Right lobe of liver (tissue), 6 donors: ENCODE measurements around the gene ADAMTS20. TPM values are rescaled to one million over a fixed set of nuclear protein-coding genes. Genes with fewer than 3 reads are reported as not detected.

ENCODE experiments used
- ATAC-seq, 4 donors: fragments of 200-7000 bp; cut with Tn5 transposase; one replicate each; pipeline ENCODE4 v1.9.1; 2020; ENCODE audit warnings: mild to moderate bottlenecking in 4 of 4, moderate library complexity in 4 of 4
- DNase-seq, 3 donors: peaks; one replicate each; pipeline ENCODE4 v3.0.0-alpha.2; 2020
- H3K27ac ChIP-seq, 3 donors: fragments of 200-600 bp; one replicate each; pipeline ENCODE4 v1.8.0; 2022
- H3K27me3 ChIP-seq, 2 donors: fragments of 200-600 bp; one replicate each; pipeline ENCODE4 v1.8.0; 2022
- H3K36me3 ChIP-seq, 4 donors: fragments of 200-600 bp; sonication (generic) in 1 of 4; one replicate each; pipeline versions ENCODE4 v1.5.1 to v1.8.0; 2017 to 2022; ENCODE audit warnings: control low read depth in 1 of 4
- H3K4me1 ChIP-seq, 4 donors: fragments of 200-600 bp; sonication (generic) in 1 of 4; one replicate each; pipeline versions ENCODE4 v1.5.1 to v1.8.0; 2017 to 2022; ENCODE audit warnings: control low read depth in 1 of 4
- H3K4me3 ChIP-seq, 3 donors: fragments of 200-600 bp; one replicate each; pipeline ENCODE4 v1.8.0; 2022
- H3K9me3 ChIP-seq, 4 donors: fragments of 200-600 bp; sonication (generic) in 1 of 4; one replicate each; pipeline versions ENCODE4 v1.5.1 to v1.8.0; 2017 to 2022; ENCODE audit warnings: control low read depth in 1 of 4
- POLR2A ChIP-seq: fragments of 450-650 bp; IDR thresholded peaks from one replicate; pipeline ENCODE4 v1.6.1; 2017; ENCODE audit warnings: antibody characterized with exemption, mild to moderate bottlenecking
- WGBS: methylation state at CpG from one replicate; pipeline ENCODE4 v1.1.6; 2018; ENCODE audit warnings: low coverage, low lambda C conversion rate; ENCODE audit not compliant: insufficient coverage; ENCODE audit errors: missing lambda C conversion rate; 5-methylcytosine and 5-hydroxymethylcytosine counted together
- intact Hi-C, 2 donors: fragments of 100-400 bp; cut with DNase I; formaldehyde crosslinking; loops; one replicate each; pipeline versions ENCODE4 v1.11.2 to v1.14.1; 2022
- total RNA-seq, 6 experiments: library from RNA; depleted of rRNA in 2 of 6; stranded (reverse); fragments of >200 nt in 2 of 6; fragmentation: NEBNext Ultra II Directional in 3 of 6; extraction: Animal tissue kit (Norgen Biotek cat#: 25700) in 3 of 6; gene quantifications; one replicate each; pipeline versions ENCODE4 v1.1.0 to v1.2.4, GENCODE V29; 2016 to 2023
- TF ChIP-seq, protein P1 (sequence below), 4 donors: fragments of 200-600 bp in 3 of 4; fragments of 450-650 bp in 1 of 4; IDR thresholded peaks; one replicate each; pipeline versions ENCODE4 v1.5.1 to v1.8.0; 2016 to 2022; ENCODE audit warnings: antibody characterized with exemption in 4 of 4, mild to moderate bottlenecking in 2 of 4
- donor health status: DM: no; HTN: yes; CAD: no.
- donor health status: DM: no; HTN: no; CAD: no.
- donor health status: DM: no; HTN: no; CAD: no.
- donor health status: DM: no; HTN: yes; CAD: no.
- donor health status: DM: no; HTN: yes; CAD: no.

The ADAMTS20 gene
- total RNA-seq, 6 experiments from 2014 or later = not detected

DNA sequence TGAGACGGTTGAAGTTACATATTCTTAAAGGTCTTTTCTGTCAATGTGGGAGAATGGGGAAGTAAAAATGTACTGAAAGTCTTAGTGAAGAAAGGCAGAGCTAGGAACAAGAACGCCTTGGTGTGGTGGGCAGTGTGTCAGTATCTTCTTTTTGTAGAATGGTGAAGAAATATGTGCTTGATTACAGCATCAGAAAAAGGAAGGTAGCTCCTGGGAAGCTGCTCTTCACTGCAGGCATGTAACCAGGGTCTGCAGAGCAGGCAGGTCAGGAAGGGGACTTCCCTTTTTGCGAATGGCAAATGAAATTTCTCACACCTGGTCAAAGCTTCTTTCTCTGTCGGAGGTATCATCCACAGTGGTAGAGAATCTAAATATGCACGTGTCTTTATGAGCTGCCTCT is 226.2 kb downstream of the ADAMTS20 start:
- Histone ChIP-seq H3K4me3 (no peak overlapping the region), H3K9me3 (no peaks in the 10 kb centered on the region), H3K27me3 (no peaks in the 10 kb centered on the region), H3K27ac (no peak overlapping the region), H3K36me3 (no peaks in the 10 kb centered on the region), H3K4me1 (no peaks in the 10 kb centered on the region)
- no peak for ATAC-seq
- TF ChIP-seq, protein P1, sequence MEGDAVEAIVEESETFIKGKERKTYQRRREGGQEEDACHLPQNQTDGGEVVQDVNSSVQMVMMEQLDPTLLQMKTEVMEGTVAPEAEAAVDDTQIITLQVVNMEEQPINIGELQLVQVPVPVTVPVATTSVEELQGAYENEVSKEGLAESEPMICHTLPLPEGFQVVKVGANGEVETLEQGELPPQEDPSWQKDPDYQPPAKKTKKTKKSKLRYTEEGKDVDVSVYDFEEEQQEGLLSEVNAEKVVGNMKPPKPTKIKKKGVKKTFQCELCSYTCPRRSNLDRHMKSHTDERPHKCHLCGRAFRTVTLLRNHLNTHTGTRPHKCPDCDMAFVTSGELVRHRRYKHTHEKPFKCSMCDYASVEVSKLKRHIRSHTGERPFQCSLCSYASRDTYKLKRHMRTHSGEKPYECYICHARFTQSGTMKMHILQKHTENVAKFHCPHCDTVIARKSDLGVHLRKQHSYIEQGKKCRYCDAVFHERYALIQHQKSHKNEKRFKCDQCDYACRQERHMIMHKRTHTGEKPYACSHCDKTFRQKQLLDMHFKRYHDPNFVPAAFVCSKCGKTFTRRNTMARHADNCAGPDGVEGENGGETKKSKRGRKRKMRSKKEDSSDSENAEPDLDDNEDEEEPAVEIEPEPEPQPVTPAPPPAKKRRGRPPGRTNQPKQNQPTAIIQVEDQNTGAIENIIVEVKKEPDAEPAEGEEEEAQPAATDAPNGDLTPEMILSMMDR (IDR thresholded peaks at IDR 0.05) = no peak
- no peak for TF ChIP-seq POLR2A
- intact Hi-C loops = no loop called here
- WGBS = 53% methylated on average over 5 of the region's 5 CpGs
- no peak for DNase-seq

DNA sequence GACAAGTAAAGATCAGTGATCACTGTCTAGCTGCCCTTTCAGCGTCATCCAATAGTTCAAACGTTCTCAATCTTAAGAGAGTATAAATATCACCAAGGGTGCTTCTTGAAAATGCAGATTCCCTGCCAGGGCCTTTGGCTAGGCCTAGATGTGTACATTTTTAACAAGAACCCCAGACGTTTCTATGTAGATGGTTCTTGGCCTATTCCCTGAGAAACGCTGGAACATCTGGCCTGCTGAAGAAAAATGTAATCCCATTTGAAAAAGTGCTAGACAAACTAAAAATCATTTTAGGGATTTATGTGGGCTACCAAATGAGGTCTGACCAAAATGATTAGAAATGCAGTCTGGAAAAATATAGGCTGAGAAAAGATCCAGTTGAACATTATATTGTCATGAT is 231.7 kb downstream of the ADAMTS20 start:
- DNase-seq (no peak), ATAC-seq (no peak)
- intact Hi-C loops = no loop called here
- H3K4me3 ChIP-seq = no peak overlapping the region
- TF ChIP-seq, protein P1 (IDR thresholded peaks at IDR 0.05) = no peak
- no peak for TF ChIP-seq POLR2A
- no peaks in the 10 kb centered on the region for H3K4me1 ChIP-seq
- no peak overlapping the region for H3K27ac ChIP-seq
- WGBS = 33% methylated on average over 4 of the region's 4 CpGs
- no peaks in the 10 kb centered on the region for H3K27me3 ChIP-seq
- no peaks in the 10 kb centered on the region for H3K9me3 ChIP-seq
- H3K36me3 ChIP-seq = no peaks in the 10 kb centered on the region

DNA sequence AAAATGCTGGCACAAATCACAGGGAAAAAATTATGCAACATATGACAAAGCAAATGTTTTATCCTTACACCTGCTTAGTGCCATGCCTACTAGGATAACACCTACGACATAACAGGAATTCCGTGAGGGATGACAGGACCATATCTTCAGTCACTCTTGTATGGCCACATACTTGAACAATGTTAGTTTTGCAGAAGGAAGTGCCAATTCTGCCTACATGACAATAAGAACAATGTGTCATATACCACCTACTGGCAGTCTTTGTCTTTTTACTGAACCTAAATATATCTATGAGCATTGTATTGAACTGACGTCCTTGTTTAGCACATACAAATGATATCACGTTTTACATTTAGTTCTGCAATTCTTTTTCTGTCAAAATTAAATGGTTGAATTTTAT is 234.0 kb downstream of the ADAMTS20 start:
- Histone ChIP-seq H3K9me3 (no peaks in the 10 kb centered on the region), H3K36me3 (no peaks in the 10 kb centered on the region), H3K4me1 (no peaks in the 10 kb centered on the region), H3K27me3 (no peaks in the 10 kb centered on the region), H3K27ac (no peak overlapping the region), H3K4me3 (no peak overlapping the region)
- WGBS = 57% methylated on average over 4 of the region's 4 CpGs
- ATAC-seq (no peak), DNase-seq (no peak)
- intact Hi-C loops = no loop called here
- TF ChIP-seq, protein P1 (IDR thresholded peaks at IDR 0.05) = no peak
- TF ChIP-seq POLR2A = no peak

DNA sequence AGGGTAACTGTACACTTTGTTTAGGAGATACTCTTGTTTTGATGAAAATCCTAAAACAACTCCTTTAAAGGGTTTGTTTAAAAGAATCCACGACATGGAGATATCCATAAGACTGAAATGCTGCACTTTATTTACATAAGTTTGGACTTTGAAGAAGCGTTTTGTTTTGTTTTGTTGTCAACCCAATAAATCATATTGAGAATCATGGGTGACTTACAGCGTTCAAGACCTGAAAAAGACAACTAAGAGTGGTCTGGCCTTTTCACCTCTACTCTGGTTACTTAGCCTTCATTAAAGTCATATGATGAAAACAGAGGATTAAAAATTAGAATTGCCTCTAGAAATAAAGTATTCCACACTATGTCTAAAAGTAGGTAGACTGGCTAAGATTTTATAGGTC is 234.8 kb downstream of the ADAMTS20 start:
- no peak for DNase-seq
- ATAC-seq = no peak
- H3K9me3 ChIP-seq = no peaks in the 10 kb centered on the region
- H3K27me3 ChIP-seq = no peaks in the 10 kb centered on the region
- H3K27ac ChIP-seq = no peak overlapping the region
- no peak for TF ChIP-seq POLR2A
- TF ChIP-seq, protein P1 (IDR thresholded peaks at IDR 0.05) = no peak
- 38% methylated on average over 3 of the region's 3 CpGs for WGBS
- no peaks in the 10 kb centered on the region for H3K36me3 ChIP-seq
- no peaks in the 10 kb centered on the region for H3K4me1 ChIP-seq
- intact Hi-C loops = no loop called here
- no peak overlapping the region for H3K4me3 ChIP-seq

DNA sequence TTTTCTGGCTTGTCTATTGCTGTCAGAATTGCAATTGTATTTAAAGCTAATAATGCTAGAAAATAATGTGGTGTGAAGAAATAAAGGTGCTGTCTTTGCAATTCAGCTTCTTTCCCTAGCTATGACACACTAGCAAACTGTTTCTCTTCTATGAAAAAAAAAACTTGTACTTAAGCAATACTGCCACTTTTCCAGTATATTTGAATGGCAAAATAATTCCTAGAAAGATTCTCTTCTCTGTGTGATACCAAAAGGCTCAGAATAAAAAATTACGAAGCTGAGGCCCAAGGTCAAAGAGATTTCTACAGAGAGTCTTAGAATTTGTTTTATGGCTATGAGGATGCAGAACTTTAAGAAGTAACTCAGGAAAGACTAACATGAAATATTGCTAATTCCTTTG is 235.5 kb downstream of the ADAMTS20 start:
- Histone ChIP-seq H3K9me3 (no peaks in the 10 kb centered on the region), H3K4me1 (no peaks in the 10 kb centered on the region), H3K36me3 (no peaks in the 10 kb centered on the region), H3K4me3 (no peak overlapping the region), H3K27ac (no peak overlapping the region), H3K27me3 (no peaks in the 10 kb centered on the region)
- DNase-seq (no peak), ATAC-seq (no peak)
- intact Hi-C loops = no loop called here
- 43% methylated on average over 1 of the region's 1 CpG for WGBS
- TF ChIP-seq POLR2A = no peak
- TF ChIP-seq, protein P1 (IDR thresholded peaks at IDR 0.05) = no peak
